NCI-H82 treated with DMSO at 0.1 percent for 48 hours (cell line): ENCODE data around the gene GJA8.
"Not testable (repeated sequence)": the region's sequence is repeated elsewhere in the genome, so short reads cannot be mapped to it uniquely, and the experiment has no call there.

ENCODE experiments used
- DNase-seq: peaks from one replicate; lab custom pipeline; 2025; ENCODE audit not compliant: unreplicated experiment; lab: John Stamatoyannopoulos, UW

The GJA8 gene

GRCh38 chr1:147927215-147927614, 24.6 kb downstream of the GJA8 start:
- DNase-seq, result not testable (repeated sequence)

GRCh38 chr1:147927689-147928088, 25.1 kb downstream of the GJA8 start:
- not testable (repeated sequence) for DNase-seq

GRCh38 chr1:147928236-147929132, 25.9 kb downstream of the GJA8 start, which contains the start of gene GPR89B:
Gene GPR89B (plus strand): TSS chr1:147928420. CDS start chr1:147928537, 117 bp downstream.
- peak; percentile 65 for DNase-seq

GRCh38 chr1:147931137-147931536, 28.5 kb downstream of the GJA8 start:
- DNase-seq, result not testable (repeated sequence)

- not testable (repeated sequence) for DNase-seq
Observed at GRCh38 chr1:147935296-147935695, 32.7 kb downstream of the GJA8 start.

GRCh38 chr1:147940456-147940855, 37.9 kb downstream of the GJA8 start:
- not testable (repeated sequence) for DNase-seq

- DNase-seq, result not testable (repeated sequence)
Observed at GRCh38 chr1:147942563-147942962, 40.0 kb downstream of the GJA8 start.

- not testable (repeated sequence) for DNase-seq
Observed at GRCh38 chr1:147949517-147949916, 46.9 kb downstream of the GJA8 start.
